HepG2 (cell line): ENCODE results near the gene CD300A. TPM values are rescaled to one million over a fixed set of nuclear protein-coding genes. Genes with fewer than 3 reads are reported as not detected.

ENCODE experiments used
- AGO1 ChIP-seq: fragments of 200-400 bp; formaldehyde crosslinking; IDR thresholded peaks from 2 replicates; pipeline ENCODE4 v1.6.1; 2017; ENCODE audit warnings: mild to moderate bottlenecking, low read depth, low read length, moderate library complexity; ENCODE audit not compliant: poor library complexity, severe bottlenecking
- ARNT2 ChIP-seq: sonication (generic); formaldehyde crosslinking; IDR thresholded peaks from 2 replicates; pipeline ENCODE4 v1.8.0; 2022; ENCODE audit warnings: mild to moderate bottlenecking, low read depth, missing genetic modification reagents, moderate library complexity
- CENPX ChIP-seq: sonication (generic); formaldehyde crosslinking; IDR thresholded peaks from 2 replicates; pipeline ENCODE4 v1.9.0; 2021; ENCODE audit warnings: mild to moderate bottlenecking, missing genetic modification reagents, moderate library complexity
- FOXA1 ChIP-seq, 2 experiments: fragments of 450-650 bp in 1 of 2; sonication (generic) in 1 of 2; formaldehyde crosslinking in 1 of 2; IDR thresholded peaks; 2 replicates each; pipeline versions ENCODE4 v1.4.0 to v1.6.1; 2016 to 2020; ENCODE audit warnings: missing genetic modification reagents in 1 of 2
- HIC2 ChIP-seq: sonication (generic); formaldehyde crosslinking; IDR thresholded peaks from 2 replicates; pipeline ENCODE4 v1.9.0; 2022; ENCODE audit warnings: low read depth, missing genetic modification reagents
- KAT8 ChIP-seq: IDR thresholded peaks from 2 replicates; pipeline ENCODE4 v1.6.1; 2016; ENCODE audit warnings: missing genetic modification reagents, missing compliant biosample characterization
- MAFG ChIP-seq: sonication (generic); formaldehyde crosslinking; IDR thresholded peaks from 2 replicates; pipeline ENCODE4 v1.5.1; 2020; ENCODE audit warnings: mild to moderate bottlenecking, missing genetic modification reagents
- MYNN ChIP-seq: sonication (generic); formaldehyde crosslinking; IDR thresholded peaks from 2 replicates; pipeline ENCODE4 v1.4.0; 2020; ENCODE audit warnings: mild to moderate bottlenecking, low read depth, missing genetic modification reagents
- RBM22 ChIP-seq: fragments of 200-400 bp; formaldehyde crosslinking; optimal IDR thresholded peaks from 2 replicates; pipeline ENCODE3; 2017; ENCODE audit warnings: mild to moderate bottlenecking, low read length, moderate library complexity
- SP2 ChIP-seq: sonication (generic); formaldehyde crosslinking; IDR thresholded peaks from 2 replicates; pipeline ENCODE4 v1.5.1; 2020; ENCODE audit warnings: mild to moderate bottlenecking, missing genetic modification reagents
- ZNF205 ChIP-seq: IDR thresholded peaks from 2 replicates; pipeline ENCODE4 v1.6.1; 2018; ENCODE audit warnings: missing biosample characterization, missing genetic modification reagents
- ZNF235 ChIP-seq: sonication (generic); formaldehyde crosslinking; IDR thresholded peaks from 2 replicates; pipeline ENCODE4 v1.8.1; 2023; ENCODE audit warnings: mild to moderate bottlenecking, missing genetic modification reagents, borderline replicate concordance
- ZNF282 ChIP-seq: fragments of 450-650 bp; IDR thresholded peaks from 2 replicates; pipeline ENCODE4 v1.6.1; 2018; ENCODE audit not compliant: partially characterized antibody
- ZNF646 ChIP-seq: sonication (generic); formaldehyde crosslinking; IDR thresholded peaks from 2 replicates; pipeline ENCODE4 v1.9.0; 2021; ENCODE audit warnings: mild to moderate bottlenecking, missing genetic modification reagents
- ZNF781 ChIP-seq: sonication (generic); formaldehyde crosslinking; IDR thresholded peaks from 2 replicates; pipeline ENCODE4 v1.5.1; 2020; ENCODE audit warnings: borderline replicate concordance, mild to moderate bottlenecking, missing genetic modification reagents; ENCODE audit errors: not compliant biosample characterization
- polyA plus RNA-seq, 8 experiments: library from polyadenylated mRNA; depleted of rRNA in 3 of 8; stranded (reverse) in 7 of 8; unstranded in 1 of 8; fragments of >200 nt; fragmentation: Illumina TruSeq in 4 of 8; extraction: Trizol in 4 of 8; gene quantifications; 2 replicates each; pipeline versions ENCODE4 v1.2.1 to v1.2.3, GENCODE V29; 2011 to 2016; ENCODE audit warnings: low read depth in 4 of 8, missing spikeins in 1 of 8, mixed read lengths in 1 of 8; ENCODE audit not compliant: insufficient read depth in 1 of 8
- total RNA-seq, 5 experiments: library from RNA; depleted of rRNA; stranded (reverse); fragments of >200 nt; fragmentation: Illumina TruSeq; extraction: Trizol; gene quantifications; 2 replicates each; pipeline ENCODE4 v1.2.3, GENCODE V29; 2016; ENCODE audit warnings: low read depth in 1 of 5
- TF ChIP-seq, protein P1 (sequence below): sonication (generic); formaldehyde crosslinking; IDR thresholded peaks from 2 replicates; pipeline ENCODE4 v1.8.0; 2022; ENCODE audit warnings: missing genetic modification reagents, mild to moderate bottlenecking, inconsistent platforms, borderline replicate concordance
- TF ChIP-seq, protein P2 (sequence below): IDR thresholded peaks from 2 replicates; pipeline ENCODE4 v1.6.1; 2016; ENCODE audit warnings: missing compliant biosample characterization, missing genetic modification reagents, borderline replicate concordance

The CD300A gene
- total and polyA plus RNA-seq, 2 of the 13 experiments (the other 11 are each of a cell fraction or from before 2014, with no cell fraction given) = not detected

DNA sequence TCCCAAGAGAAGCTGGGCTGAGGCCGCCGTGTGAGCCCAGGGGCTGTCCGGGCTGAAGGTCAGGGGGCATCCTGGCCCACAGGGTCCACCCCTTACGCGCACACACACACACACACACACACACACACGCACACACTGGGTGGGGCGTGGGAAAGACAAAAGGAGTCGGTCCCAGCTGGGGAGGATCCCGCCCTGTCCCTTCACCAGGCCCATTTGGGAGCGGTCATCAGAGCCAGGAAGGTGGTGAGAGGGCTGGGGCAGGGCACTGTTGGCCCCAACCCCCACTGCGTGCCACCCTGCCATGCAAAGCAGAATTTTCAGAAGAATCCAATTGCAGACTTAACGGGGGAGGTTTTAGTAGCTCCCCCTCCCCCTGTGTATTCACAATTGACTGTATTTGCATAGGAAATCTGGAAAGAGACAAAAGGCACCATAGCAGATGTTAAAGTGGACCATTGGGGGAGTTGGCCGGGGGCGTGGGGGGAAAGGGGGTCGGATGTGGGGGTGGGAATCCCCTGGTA lies 11.3 kb upstream of the CD300A start (continued):
- TF ChIP-seq ZNF646 (CRISPR knock-in tag) = peak; percentile 75
- no peak for TF ChIP-seq KAT8 (CRISPR knock-in tag)
- no peak for TF ChIP-seq CENPX
- TF ChIP-seq ZNF235 (CRISPR knock-in tag) = no peak
- TF ChIP-seq MAFG (CRISPR knock-in tag) = no peak
- TF ChIP-seq HIC2 = 0 out of 2 replicates have a peak, but pooled peaks have one; percentile 3
- TF ChIP-seq, protein P1, sequence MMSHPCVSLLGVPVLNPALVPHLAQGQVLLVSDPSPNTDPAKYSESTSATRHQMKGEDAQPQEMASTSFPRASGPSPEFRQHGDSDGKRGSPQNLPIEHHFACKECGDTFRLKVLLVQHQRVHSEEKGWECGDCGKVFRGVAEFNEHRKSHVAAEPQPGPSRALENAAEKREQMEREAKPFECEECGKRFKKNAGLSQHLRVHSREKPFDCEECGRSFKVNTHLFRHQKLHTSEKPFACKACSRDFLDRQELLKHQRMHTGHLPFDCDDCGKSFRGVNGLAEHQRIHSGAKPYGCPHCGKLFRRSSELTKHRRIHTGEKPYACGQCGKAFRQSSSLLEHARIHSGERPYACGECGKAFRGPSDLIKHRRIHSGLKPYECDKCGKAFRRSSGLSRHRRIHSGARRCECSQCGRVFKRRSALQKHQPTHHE (CRISPR knock-in tag) = 0 out of 2 replicates have a peak, but pooled peaks have one; percentile 16
- TF ChIP-seq ARNT2 = no peak
- no peak for TF ChIP-seq ZNF781 (CRISPR knock-in tag)
- TF ChIP-seq MYNN (CRISPR knock-in tag) = no peak
- no peak for TF ChIP-seq FOXA1 (IDR thresholded peaks at IDR 0.05)
- TF ChIP-seq FOXA1 (CRISPR knock-in tag; IDR thresholded peaks at IDR 0.05) = no peak
- TF ChIP-seq AGO1 = no peak
- TF ChIP-seq RBM22 = no peak
- TF ChIP-seq SP2 (CRISPR knock-in tag) = no peak
- TF ChIP-seq ZNF282 = no peak
- no peak for TF ChIP-seq ZNF205 (CRISPR knock-in tag)
- TF ChIP-seq, protein P2, sequence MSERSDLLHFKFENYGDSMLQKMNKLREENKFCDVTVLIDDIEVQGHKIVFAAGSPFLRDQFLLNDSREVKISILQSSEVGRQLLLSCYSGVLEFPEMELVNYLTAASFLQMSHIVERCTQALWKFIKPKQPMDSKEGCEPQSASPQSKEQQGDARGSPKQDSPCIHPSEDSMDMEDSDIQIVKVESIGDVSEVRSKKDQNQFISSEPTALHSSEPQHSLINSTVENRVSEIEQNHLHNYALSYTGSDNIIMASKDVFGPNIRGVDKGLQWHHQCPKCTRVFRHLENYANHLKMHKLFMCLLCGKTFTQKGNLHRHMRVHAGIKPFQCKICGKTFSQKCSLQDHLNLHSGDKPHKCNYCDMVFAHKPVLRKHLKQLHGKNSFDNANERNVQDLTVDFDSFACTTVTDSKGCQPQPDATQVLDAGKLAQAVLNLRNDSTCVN (CRISPR knock-in tag) = no peak
